IMR-90 (cell line): ENCODE measurements around the gene EPSTI1.

Experiments used
- CHD1 ChIP-seq: IDR thresholded peaks from 2 replicates; pipeline ENCODE4 v1.6.1; 2012; ENCODE audit warnings: low read depth, low read length, improper control_type of control experiment
- CTCF ChIP-seq: conservative IDR thresholded peaks from 2 replicates; pipeline ENCODE4 v1.5.1; 2012; ENCODE audit warnings: mild to moderate bottlenecking, low read depth, low read length, improper control_type of control experiment
- FOS ChIP-seq: fragments of 150-350 bp; IDR thresholded peaks from 2 replicates; pipeline ENCODE4 v1.6.1; 2016; ENCODE audit warnings: low read depth, low read length
- MAFK ChIP-seq: IDR thresholded peaks from 2 replicates; pipeline ENCODE4 v1.6.1; 2012; ENCODE audit warnings: low read depth, low read length, improper control_type of control experiment
- POLR2A ChIP-seq: IDR thresholded peaks from 2 replicates; pipeline ENCODE4 v1.6.1; 2012; ENCODE audit warnings: mild to moderate bottlenecking, low read depth, low read length
- RAD21 ChIP-seq: IDR thresholded peaks from 2 replicates; pipeline ENCODE4 v1.6.1; 2012; ENCODE audit warnings: low read length, improper control_type of control experiment
- RFX5 ChIP-seq: IDR thresholded peaks from 2 replicates; pipeline ENCODE4 v1.8.0; 2012; ENCODE audit warnings: low read depth, mild to moderate bottlenecking, low read length, moderate library complexity
- SMC3 ChIP-seq: fragments of 150-350 bp; IDR thresholded peaks from 2 replicates; pipeline ENCODE4 v1.6.1; 2016; ENCODE audit warnings: low read depth, mild to moderate bottlenecking, antibody characterized with exemption, low read length, moderate library complexity
- TF ChIP-seq, protein P1 (sequence below): fragments of 150-350 bp; IDR thresholded peaks from 2 replicates; pipeline ENCODE4 v1.6.1; 2016; ENCODE audit warnings: low read depth, mild to moderate bottlenecking, low read length, moderate library complexity, borderline replicate concordance

GRCh38 chr13:43036351-43037250 is 44.6 kb upstream of the EPSTI1 start:
- TF ChIP-seq CTCF, result no peak
- TF ChIP-seq POLR2A, result no peak
- TF ChIP-seq, protein P1, sequence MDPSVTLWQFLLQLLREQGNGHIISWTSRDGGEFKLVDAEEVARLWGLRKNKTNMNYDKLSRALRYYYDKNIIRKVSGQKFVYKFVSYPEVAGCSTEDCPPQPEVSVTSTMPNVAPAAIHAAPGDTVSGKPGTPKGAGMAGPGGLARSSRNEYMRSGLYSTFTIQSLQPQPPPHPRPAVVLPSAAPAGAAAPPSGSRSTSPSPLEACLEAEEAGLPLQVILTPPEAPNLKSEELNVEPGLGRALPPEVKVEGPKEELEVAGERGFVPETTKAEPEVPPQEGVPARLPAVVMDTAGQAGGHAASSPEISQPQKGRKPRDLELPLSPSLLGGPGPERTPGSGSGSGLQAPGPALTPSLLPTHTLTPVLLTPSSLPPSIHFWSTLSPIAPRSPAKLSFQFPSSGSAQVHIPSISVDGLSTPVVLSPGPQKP, result no peak
- TF ChIP-seq FOS, result no peak
- TF ChIP-seq RFX5, result no peak
- TF ChIP-seq RAD21, result no peak
- TF ChIP-seq MAFK, result no peak
- no peak for TF ChIP-seq CHD1
- TF ChIP-seq SMC3, result no peak
